Natural killer cell (primary cell): ENCODE data around the gene IFT52. TPM values are rescaled to one million over a fixed set of nuclear protein-coding genes. Genes with fewer than 3 reads are reported as not detected.

Experiments
- ATAC-seq, 3 donors: fragments of 150-1000 bp in 2 of 3; fragments of 200-7000 bp in 1 of 3; cut with Tn5 transposase; 1 replicate in 1 of 3; 2 replicates in 2 of 3; pipeline ENCODE4 v1.10.0; 2021; ENCODE audit warnings: mild to moderate bottlenecking in 2 of 3, moderate library complexity in 2 of 3
- DNase-seq, 2 donors: peaks; one replicate each; pipeline versions ENCODE4 v3.0.0 to v3.0.0-alpha.2; 2013 to 2021; ENCODE audit warnings: mixed read lengths in 1 of 2
- H3K27ac ChIP-seq: one replicate; pipeline ENCODE4 v1.5.1; 2013; ENCODE audit warnings: mild to moderate bottlenecking, low read length
- H3K27me3 ChIP-seq: one replicate; pipeline ENCODE4 v1.6.1; 2013; ENCODE audit warnings: low read length; ENCODE audit not compliant: control insufficient read depth, insufficient read depth
- H3K36me3 ChIP-seq: one replicate; pipeline ENCODE4 v1.6.1; 2013; ENCODE audit warnings: low read length; ENCODE audit not compliant: control insufficient read depth, insufficient read depth
- H3K4me1 ChIP-seq: one replicate; pipeline ENCODE4 v1.6.1; 2013; ENCODE audit warnings: low read length; ENCODE audit not compliant: control insufficient read depth, insufficient read depth
- H3K4me3 ChIP-seq: one replicate; pipeline ENCODE4 v1.5.1; 2013; ENCODE audit warnings: low read length
- H3K9me3 ChIP-seq: one replicate; pipeline ENCODE4 v1.6.1; 2013; ENCODE audit warnings: low read length; ENCODE audit not compliant: control insufficient read depth, insufficient read depth
- H3K27ac Mint-ChIP-seq, 2 donors: one replicate each; pipeline ENCODE4 v1.8.0; 2022; ENCODE audit warnings: mild to moderate bottlenecking in 2 of 2, mixed read lengths in 2 of 2, moderate library complexity in 1 of 2
- H3K27me3 Mint-ChIP-seq, 2 donors: one replicate each; pipeline ENCODE4 v1.8.0; 2022; ENCODE audit warnings: low read depth in 2 of 2, mixed read lengths in 2 of 2
- H3K36me3 Mint-ChIP-seq: one replicate; pipeline ENCODE4 v1.8.0; 2022; ENCODE audit warnings: mixed read lengths
- H3K4me1 Mint-ChIP-seq, 2 donors: one replicate each; pipeline ENCODE4 v1.8.0; 2022; ENCODE audit warnings: mixed read lengths in 2 of 2
- H3K4me3 Mint-ChIP-seq: one replicate; pipeline ENCODE4 v1.8.0; 2022; ENCODE audit warnings: mild to moderate bottlenecking, moderate library complexity, mixed read lengths
- H3K9me3 Mint-ChIP-seq, 2 donors: one replicate each; pipeline ENCODE4 v1.8.0; 2022; ENCODE audit warnings: mixed read lengths in 2 of 2
- WGBS: methylation state at CpG from one replicate; pipeline ENCODE4 v1.1.7; 2013; ENCODE audit warnings: missing lambda C conversion rate; ENCODE audit not compliant: insufficient coverage; 5-methylcytosine and 5-hydroxymethylcytosine counted together
- intact Hi-C: fragments of 100-400 bp; cut with micrococcal nuclease; formaldehyde crosslinking; loops from one replicate; pipeline ENCODE4 v1.14.2; 2022
- total RNA-seq, 4 donors: library from RNA; stranded (reverse); fragments of 120-200 nt in 1 of 4; gene quantifications; one replicate each; pipeline versions ENCODE4 v1.2.3 to v1.2.4, GENCODE V29; 2013 to 2022
- TF ChIP-seq, protein P1 (sequence below): fragments of 200-600 bp; IDR thresholded peaks from one replicate; pipeline ENCODE4 v1.8.0; 2022; ENCODE audit warnings: antibody characterized with exemption

Gene IFT52
- total RNA-seq, 3 donors from 2014 or later (not counting 1 experiment from before 2014, with no cell fraction given) = 21.5 to 26.1 (median 22.4) TPM

- 9% methylated on average over 74 of the region's 90 CpGs for WGBS
- H3K36me3 ChIP-seq = no peaks in the 10 kb centered on the region
- TF ChIP-seq, protein P1, sequence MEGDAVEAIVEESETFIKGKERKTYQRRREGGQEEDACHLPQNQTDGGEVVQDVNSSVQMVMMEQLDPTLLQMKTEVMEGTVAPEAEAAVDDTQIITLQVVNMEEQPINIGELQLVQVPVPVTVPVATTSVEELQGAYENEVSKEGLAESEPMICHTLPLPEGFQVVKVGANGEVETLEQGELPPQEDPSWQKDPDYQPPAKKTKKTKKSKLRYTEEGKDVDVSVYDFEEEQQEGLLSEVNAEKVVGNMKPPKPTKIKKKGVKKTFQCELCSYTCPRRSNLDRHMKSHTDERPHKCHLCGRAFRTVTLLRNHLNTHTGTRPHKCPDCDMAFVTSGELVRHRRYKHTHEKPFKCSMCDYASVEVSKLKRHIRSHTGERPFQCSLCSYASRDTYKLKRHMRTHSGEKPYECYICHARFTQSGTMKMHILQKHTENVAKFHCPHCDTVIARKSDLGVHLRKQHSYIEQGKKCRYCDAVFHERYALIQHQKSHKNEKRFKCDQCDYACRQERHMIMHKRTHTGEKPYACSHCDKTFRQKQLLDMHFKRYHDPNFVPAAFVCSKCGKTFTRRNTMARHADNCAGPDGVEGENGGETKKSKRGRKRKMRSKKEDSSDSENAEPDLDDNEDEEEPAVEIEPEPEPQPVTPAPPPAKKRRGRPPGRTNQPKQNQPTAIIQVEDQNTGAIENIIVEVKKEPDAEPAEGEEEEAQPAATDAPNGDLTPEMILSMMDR = no peak
- no peaks in the 10 kb centered on the region for H3K4me1 Mint-ChIP-seq
- no peaks in the 10 kb centered on the region for H3K36me3 Mint-ChIP-seq
- DNase-seq (peak; percentile 63 to 85), ATAC-seq (peak; percentile 95 to 98 (median 98))
- peak within 1 kb of the TSS; percentile 42 for H3K4me3 ChIP-seq
- H3K9me3 Mint-ChIP-seq = no peaks in the 10 kb centered on the region
- H3K4me3 Mint-ChIP-seq = peak within 1 kb of the TSS; percentile 79
- H3K27me3 ChIP-seq = peaks cover 8% of the 10 kb centered on the region
- H3K27ac ChIP-seq = no peak within 1 kb of the TSS
- intact Hi-C loops = no loop called here
- H3K27me3 Mint-ChIP-seq = peaks cover 4 to 7% of the 10 kb centered on the region in 2 donors
- H3K27ac Mint-ChIP-seq = no peak within 1 kb of the TSS
- H3K9me3 ChIP-seq = no peaks in the 10 kb centered on the region
- peaks cover 15% of the 10 kb centered on the region for H3K4me1 ChIP-seq
Observed at GRCh38 chr20:43666376-43667328, 75.9 kb downstream of the IFT52 start, which contains the start of gene MYBL2. TSS of gene MYBL2 (plus strand) at chr20:43667114. CDS start at chr20:43667284, 170 bp downstream.

DNA sequence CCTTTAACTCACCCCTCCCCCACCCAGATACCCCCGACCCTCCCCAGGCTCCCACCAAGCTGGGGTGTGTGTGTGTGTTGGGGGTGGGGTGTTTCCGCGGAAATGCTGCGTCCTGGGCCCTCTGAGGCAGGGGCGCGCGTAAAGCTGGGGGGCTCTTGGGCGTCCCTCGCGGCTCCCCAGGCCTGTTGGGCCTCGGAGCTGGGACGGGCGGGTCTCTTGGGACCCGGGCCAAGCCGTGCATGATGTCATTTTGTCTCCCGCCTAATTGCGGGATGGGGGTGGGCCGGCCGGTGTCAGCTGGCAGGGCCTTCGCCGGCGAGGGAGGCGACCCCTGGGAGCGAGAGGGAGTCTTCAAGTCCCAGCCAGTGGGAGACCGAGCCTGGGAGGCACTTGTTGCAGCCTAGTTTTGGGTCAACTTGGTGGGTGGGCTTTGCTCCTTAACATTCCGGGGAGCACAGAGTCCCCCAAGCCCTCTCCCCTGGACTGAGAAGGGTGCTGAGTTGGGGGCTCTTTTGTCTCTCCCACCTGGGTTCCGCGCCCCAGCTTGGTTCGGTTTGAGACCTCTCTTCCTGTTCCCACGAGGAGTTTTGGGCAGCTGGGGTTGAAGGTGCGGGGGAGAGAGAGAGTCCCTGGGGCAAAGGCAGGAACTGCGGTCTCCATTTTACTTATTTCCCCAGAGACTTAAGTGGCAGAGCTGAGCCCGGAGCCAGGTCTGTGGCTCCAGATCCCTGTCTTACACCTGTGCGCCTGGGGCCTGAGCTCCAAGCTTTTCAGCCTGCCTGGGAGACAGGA lies 76.8 kb downstream of the IFT52 start:
- Mint-ChIP-seq H3K4me1 (no peaks in the 10 kb centered on the region), H3K9me3 (no peaks in the 10 kb centered on the region), H3K4me3 (peak overlapping the region; percentile 70), H3K36me3 (no peaks in the 10 kb centered on the region), H3K27me3 (peaks cover 4 to 7% of the 10 kb centered on the region in 2 donors), H3K27ac (no peak overlapping the region)
- no peak overlapping the region for H3K4me3 ChIP-seq
- H3K27ac ChIP-seq = no peak overlapping the region
- whole genome bisulfite sequencing = 8% methylated on average over 33 of the region's 34 CpGs
- TF ChIP-seq, protein P1 = no peak
- H3K9me3 ChIP-seq = no peaks in the 10 kb centered on the region
- peaks cover 8% of the 10 kb centered on the region for H3K27me3 ChIP-seq
- no peaks in the 10 kb centered on the region for H3K36me3 ChIP-seq
- intact Hi-C loops = no loop called here
- no peak for ATAC-seq
- DNase-seq = no peak
- peaks cover 15% of the 10 kb centered on the region for H3K4me1 ChIP-seq

- Mint-ChIP-seq H3K27me3 (peaks cover 4 to 7% of the 10 kb centered on the region in 2 donors), H3K9me3 (no peaks in the 10 kb centered on the region), H3K4me3 (no peak overlapping the region), H3K27ac (no peak overlapping the region), H3K36me3 (no peaks in the 10 kb centered on the region), H3K4me1 (no peaks in the 10 kb centered on the region)
- Histone ChIP-seq H3K4me1 (peaks cover 15% of the 10 kb centered on the region), H3K27ac (no peak overlapping the region), H3K9me3 (no peaks in the 10 kb centered on the region), H3K36me3 (no peaks in the 10 kb centered on the region), H3K4me3 (no peak overlapping the region), H3K27me3 (peaks cover 8% of the 10 kb centered on the region)
- intact Hi-C loops = no loop called here
- 85% methylated on average over 3 of the region's 3 CpGs for WGBS
- ATAC-seq = no peak
- DNase-seq = no peak
- TF ChIP-seq, protein P1 = no peak
Observed at GRCh38 chr20:43669332-43669731, 78.6 kb downstream of the IFT52 start.
